GM23338 (cell line): ENCODE measurements around the gene RAB13. TPM values are rescaled to one million over a fixed set of nuclear protein-coding genes. Genes with fewer than 3 reads are reported as not detected.

Source experiments
- ATAC-seq: fragments of 200-7000 bp; cut with Tn5 transposase; 3 replicates; pipeline ENCODE4 v1.9.1; 2020
- DNase-seq: peaks from one replicate; pipeline ENCODE4 v3.0.0-alpha.2; 2015; ENCODE audit warnings: low spot score
- H2AFZ ChIP-seq: fragments of 200-600 bp; sonication (generic); 2 replicates; pipeline ENCODE4 v1.8.0; 2016; ENCODE audit warnings: antibody characterized with exemption, mild to moderate bottlenecking, moderate library complexity
- H3F3A ChIP-seq: fragments of 200-600 bp; sonication (generic); replicated peaks from 2 replicates; pipeline ENCODE4 v1.8.0; 2017; ENCODE audit warnings: antibody characterized with exemption, mixed run types, low read depth
- H3K27ac ChIP-seq: fragments of 200-600 bp; sonication (generic); 2 replicates; pipeline ENCODE4 v1.6.1; 2016; ENCODE audit warnings: low read depth
- H3K27me3 ChIP-seq: fragments of 200-600 bp; sonication (generic); 2 replicates; pipeline ENCODE4 v1.8.0; 2016; ENCODE audit warnings: mild to moderate bottlenecking, mixed run types, moderate library complexity; ENCODE audit not compliant: insufficient read depth
- H3K36me3 ChIP-seq: fragments of 200-600 bp; sonication (generic); 2 replicates; pipeline ENCODE4 v1.8.0; 2016; ENCODE audit warnings: mild to moderate bottlenecking; ENCODE audit not compliant: insufficient read depth
- H3K4me1 ChIP-seq: fragments of 200-600 bp; sonication (generic); 2 replicates; pipeline ENCODE4 v1.8.0; 2016; ENCODE audit warnings: mild to moderate bottlenecking, moderate library complexity; ENCODE audit not compliant: insufficient read depth
- H3K4me2 ChIP-seq: fragments of 200-600 bp; sonication (generic); 2 replicates; pipeline ENCODE4 v1.7.1; 2017; ENCODE audit warnings: mixed run types
- H3K4me3 ChIP-seq: fragments of 200-600 bp; sonication (generic); 2 replicates; pipeline ENCODE4 v1.6.1; 2016; ENCODE audit warnings: mixed run types
- H3K79me2 ChIP-seq: fragments of 200-600 bp; sonication (generic); replicated peaks from 2 replicates; pipeline ENCODE4 v1.8.0; 2017; ENCODE audit warnings: mild to moderate bottlenecking; ENCODE audit not compliant: insufficient read depth
- H3K9me2 ChIP-seq: fragments of 200-600 bp; sonication (generic); 2 replicates; pipeline ENCODE4 v1.8.0; 2017; ENCODE audit not compliant: insufficient read depth
- H4K20me1 ChIP-seq: fragments of 200-600 bp; sonication (generic); replicated peaks from 2 replicates; pipeline ENCODE4 v1.8.0; 2017; ENCODE audit warnings: mild to moderate bottlenecking; ENCODE audit not compliant: insufficient read depth
- H3K27ac Mint-ChIP-seq: 2 replicates; pipeline ENCODE4 v1.8.0; 2020; ENCODE audit warnings: inconsistent platforms, mild to moderate bottlenecking, moderate library complexity, mixed read lengths
- H3K27me3 Mint-ChIP-seq: 3 replicates; pipeline ENCODE4 v1.8.0; 2022; ENCODE audit warnings: low read depth, mild to moderate bottlenecking, moderate library complexity, mixed read lengths, inconsistent platforms; ENCODE audit not compliant: insufficient read depth, poor library complexity
- H3K36me3 Mint-ChIP-seq: 3 replicates; pipeline ENCODE4 v1.8.0; 2021; ENCODE audit warnings: low read depth, mild to moderate bottlenecking, inconsistent platforms, moderate library complexity, mixed read lengths
- H3K4me1 Mint-ChIP-seq: 3 replicates; pipeline ENCODE4 v1.8.0; 2020; ENCODE audit warnings: mild to moderate bottlenecking, inconsistent platforms, mixed read lengths
- H3K4me3 Mint-ChIP-seq: 3 replicates; pipeline ENCODE4 v1.8.0; 2021; ENCODE audit warnings: moderate library complexity, mild to moderate bottlenecking, inconsistent platforms, mixed read lengths
- H3K9me3 Mint-ChIP-seq: 3 replicates; pipeline ENCODE4 v1.8.0; 2020; ENCODE audit warnings: moderate library complexity, mild to moderate bottlenecking, inconsistent platforms, mixed read lengths
- CREB1 ChIP-seq: fragments of 250-450 bp; sonication (Bioruptor Pico); IDR thresholded peaks from 2 replicates; pipeline ENCODE4 v1.5.0; 2020; ENCODE audit warnings: low read depth, mild to moderate bottlenecking, moderate library complexity
- CTCF ChIP-seq, 2 experiments: fragments of 200-600 bp in 1 of 2; sonication (generic) in 1 of 2; conservative IDR thresholded peaks; 2 replicates each; pipeline versions ENCODE4 v1.5.1 to v1.6.1; 2016 to 2017; ENCODE audit warnings: antibody characterized with exemption in 2 of 2, low read depth in 2 of 2, mild to moderate bottlenecking in 2 of 2, moderate library complexity in 1 of 2
- EZH2 ChIP-seq: fragments of 200-600 bp; sonication (generic); IDR thresholded peaks from one replicate; pipeline ENCODE4 v1.8.0; 2017; ENCODE audit warnings: antibody characterized with exemption, mild to moderate bottlenecking, low read depth; ENCODE audit not compliant: unreplicated experiment
- EZH2phosphoT487 ChIP-seq: fragments of 200-600 bp; sonication (generic); IDR thresholded peaks from one replicate; pipeline ENCODE4 v1.8.1; 2018; ENCODE audit warnings: antibody characterized with exemption; ENCODE audit not compliant: unreplicated experiment
- JUNB ChIP-seq: IDR thresholded peaks from one replicate; pipeline ENCODE4 v1.6.1; 2016; ENCODE audit warnings: antibody characterized with exemption; ENCODE audit not compliant: unreplicated experiment
- NANOG ChIP-seq: IDR thresholded peaks from 2 replicates; pipeline ENCODE4 v1.6.1; 2016; ENCODE audit warnings: antibody characterized with exemption, borderline replicate concordance
- POLR2AphosphoS5 ChIP-seq: IDR thresholded peaks from 2 replicates; pipeline ENCODE4 v1.6.1; 2016; ENCODE audit warnings: antibody characterized with exemption, low read depth
- STAT1 ChIP-seq: IDR thresholded peaks from one replicate; pipeline ENCODE4 v1.6.1; 2016; ENCODE audit warnings: antibody characterized with exemption; ENCODE audit not compliant: unreplicated experiment
- ZNF114 ChIP-seq: fragments of 250-450 bp; sonication (Bioruptor Pico); IDR thresholded peaks from 2 replicates; pipeline ENCODE4 v1.5.0; 2020; ENCODE audit warnings: mild to moderate bottlenecking, moderate library complexity
- ZNF331 ChIP-seq: fragments of 250-450 bp; sonication (Bioruptor Pico); IDR thresholded peaks from 2 replicates; pipeline ENCODE4 v1.5.0; 2020; ENCODE audit warnings: low read depth, mild to moderate bottlenecking, moderate library complexity
- ZNF462 ChIP-seq: fragments of 250-450 bp; sonication (Bioruptor Pico); IDR thresholded peaks from 2 replicates; pipeline ENCODE4 v1.5.0; 2020; ENCODE audit warnings: mild to moderate bottlenecking, moderate library complexity
- polyA plus RNA-seq: library from polyadenylated mRNA; unstranded; fragments of >200 nt; fragmentation: Nextera tagmentation; extraction: Ambion mirVana; gene quantifications from 2 replicates; pipeline ENCODE4 v1.2.1, GENCODE V29; 2016
- total RNA-seq: library from RNA; depleted of rRNA; stranded (reverse); fragments of >200 nt; shearing (Covaris generic); gene quantifications from 2 replicates; pipeline ENCODE4 v1.2.3, GENCODE V29; 2014
- TF ChIP-seq, protein P1 (sequence below): IDR thresholded peaks from one replicate; pipeline ENCODE4 v1.6.1; 2018; ENCODE audit warnings: antibody characterized with exemption; ENCODE audit not compliant: unreplicated experiment
- TF ChIP-seq, protein P2 (sequence below): IDR thresholded peaks from 2 replicates; pipeline ENCODE4 v1.6.1; 2016; ENCODE audit warnings: antibody characterized with exemption

The RAB13 gene
- total and polyA plus RNA-seq, 2 experiments from 2014 or later = 38.6 to 171 TPM

DNA sequence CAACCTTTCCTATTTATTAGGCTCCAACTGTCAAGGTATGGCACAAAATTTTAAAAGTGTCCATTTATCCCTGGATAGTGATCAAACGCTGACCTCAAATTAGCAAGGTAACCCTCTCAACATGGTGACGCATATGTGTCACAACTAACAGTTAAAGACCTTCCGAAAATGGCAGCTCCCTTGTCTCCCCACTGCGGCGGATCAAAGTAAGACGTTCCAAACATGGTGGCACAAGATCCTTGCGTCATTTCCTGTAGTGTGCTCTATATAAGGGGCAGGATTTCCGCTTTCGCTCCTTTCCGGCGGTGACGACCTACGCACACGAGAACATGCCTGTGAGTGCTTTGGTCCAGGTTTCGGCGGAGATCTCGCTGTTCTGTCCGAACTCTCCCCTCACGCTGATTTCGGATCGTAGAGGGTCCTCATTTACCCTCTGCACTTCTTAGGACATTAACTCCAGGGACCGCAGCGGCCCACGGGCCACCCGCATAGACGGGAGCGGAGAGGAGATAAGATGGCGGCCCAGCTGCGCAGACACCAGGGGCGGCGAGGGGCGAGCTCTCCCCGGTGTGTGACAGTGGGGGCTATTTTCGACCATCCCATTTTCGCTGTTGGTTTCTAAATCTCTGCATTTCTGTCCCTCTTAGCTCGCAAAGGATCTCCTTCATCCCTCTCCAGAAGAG lies 4.5 kb upstream of the RAB13 start, which contains the start of gene RPS27:
Gene RPS27 (plus strand): TSS at position 295 of the 683 bp plus-strand sequence. CDS start 35 bp downstream, at position 330.
- Histone ChIP-seq H3K4me1 (peaks cover 17% of the 10 kb centered on the region), H3K4me3 (peak within 1 kb of the TSS; percentile 72), H3K9me2 (no peaks in the 10 kb centered on the region), H3K4me2 (peak within 1 kb of the TSS; percentile 100), H3K27me3 (no peaks in the 10 kb centered on the region), H2AFZ (no peak within 1 kb of the TSS), H4K20me1 (peaks cover 27% of the 10 kb centered on the region), H3K36me3 (peaks cover 38% of the 10 kb centered on the region), H3F3A (peaks cover 38% of the 10 kb centered on the region), H3K27ac (peak within 1 kb of the TSS; percentile 90), H3K79me2 (peaks cover 26% of the 10 kb centered on the region)
- peak within 1 kb of the TSS; percentile 99 for H3K27ac Mint-ChIP-seq
- peak; percentile 38 for ATAC-seq
- no peak for TF ChIP-seq NANOG
- peak; percentile 95 for TF ChIP-seq CREB1 (CRISPR knock-in tag)
- TF ChIP-seq ZNF331 (CRISPR knock-in tag) = no peak
- TF ChIP-seq, protein P1, sequence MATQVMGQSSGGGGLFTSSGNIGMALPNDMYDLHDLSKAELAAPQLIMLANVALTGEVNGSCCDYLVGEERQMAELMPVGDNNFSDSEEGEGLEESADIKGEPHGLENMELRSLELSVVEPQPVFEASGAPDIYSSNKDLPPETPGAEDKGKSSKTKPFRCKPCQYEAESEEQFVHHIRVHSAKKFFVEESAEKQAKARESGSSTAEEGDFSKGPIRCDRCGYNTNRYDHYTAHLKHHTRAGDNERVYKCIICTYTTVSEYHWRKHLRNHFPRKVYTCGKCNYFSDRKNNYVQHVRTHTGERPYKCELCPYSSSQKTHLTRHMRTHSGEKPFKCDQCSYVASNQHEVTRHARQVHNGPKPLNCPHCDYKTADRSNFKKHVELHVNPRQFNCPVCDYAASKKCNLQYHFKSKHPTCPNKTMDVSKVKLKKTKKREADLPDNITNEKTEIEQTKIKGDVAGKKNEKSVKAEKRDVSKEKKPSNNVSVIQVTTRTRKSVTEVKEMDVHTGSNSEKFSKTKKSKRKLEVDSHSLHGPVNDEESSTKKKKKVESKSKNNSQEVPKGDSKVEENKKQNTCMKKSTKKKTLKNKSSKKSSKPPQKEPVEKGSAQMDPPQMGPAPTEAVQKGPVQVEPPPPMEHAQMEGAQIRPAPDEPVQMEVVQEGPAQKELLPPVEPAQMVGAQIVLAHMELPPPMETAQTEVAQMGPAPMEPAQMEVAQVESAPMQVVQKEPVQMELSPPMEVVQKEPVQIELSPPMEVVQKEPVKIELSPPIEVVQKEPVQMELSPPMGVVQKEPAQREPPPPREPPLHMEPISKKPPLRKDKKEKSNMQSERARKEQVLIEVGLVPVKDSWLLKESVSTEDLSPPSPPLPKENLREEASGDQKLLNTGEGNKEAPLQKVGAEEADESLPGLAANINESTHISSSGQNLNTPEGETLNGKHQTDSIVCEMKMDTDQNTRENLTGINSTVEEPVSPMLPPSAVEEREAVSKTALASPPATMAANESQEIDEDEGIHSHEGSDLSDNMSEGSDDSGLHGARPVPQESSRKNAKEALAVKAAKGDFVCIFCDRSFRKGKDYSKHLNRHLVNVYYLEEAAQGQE = no peak
- no peak for TF ChIP-seq CTCF (conservative IDR thresholded peaks at IDR 0.05; ENCODE audit: low read depth in 2 of 2)
- TF ChIP-seq JUNB = no peak
- no peak for TF ChIP-seq EZH2phosphoT487
- no peak for TF ChIP-seq STAT1
- no peak for TF ChIP-seq ZNF462 (CRISPR knock-in tag)
- peak; percentile 99 for TF ChIP-seq ZNF114 (CRISPR knock-in tag)
- TF ChIP-seq EZH2 = no peak
- peak; percentile 100 for TF ChIP-seq POLR2AphosphoS5
- TF ChIP-seq, protein P2, sequence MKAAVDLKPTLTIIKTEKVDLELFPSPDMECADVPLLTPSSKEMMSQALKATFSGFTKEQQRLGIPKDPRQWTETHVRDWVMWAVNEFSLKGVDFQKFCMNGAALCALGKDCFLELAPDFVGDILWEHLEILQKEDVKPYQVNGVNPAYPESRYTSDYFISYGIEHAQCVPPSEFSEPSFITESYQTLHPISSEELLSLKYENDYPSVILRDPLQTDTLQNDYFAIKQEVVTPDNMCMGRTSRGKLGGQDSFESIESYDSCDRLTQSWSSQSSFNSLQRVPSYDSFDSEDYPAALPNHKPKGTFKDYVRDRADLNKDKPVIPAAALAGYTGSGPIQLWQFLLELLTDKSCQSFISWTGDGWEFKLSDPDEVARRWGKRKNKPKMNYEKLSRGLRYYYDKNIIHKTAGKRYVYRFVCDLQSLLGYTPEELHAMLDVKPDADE = peak; percentile 98
- peak within 1 kb of the TSS; percentile 98 for H3K4me3 Mint-ChIP-seq
- H3K27me3 Mint-ChIP-seq = peaks cover 22% of the 10 kb centered on the region
- H3K36me3 Mint-ChIP-seq = peaks cover 52% of the 10 kb centered on the region
- peaks cover 24% of the 10 kb centered on the region for H3K4me1 Mint-ChIP-seq
- DNase-seq = peak; percentile 100
- peaks cover 6% of the 10 kb centered on the region; the same call in 2 of the 3 replicates for H3K9me3 Mint-ChIP-seq
